Measurements from ENCODE around the gene MRPL23.

DNA sequence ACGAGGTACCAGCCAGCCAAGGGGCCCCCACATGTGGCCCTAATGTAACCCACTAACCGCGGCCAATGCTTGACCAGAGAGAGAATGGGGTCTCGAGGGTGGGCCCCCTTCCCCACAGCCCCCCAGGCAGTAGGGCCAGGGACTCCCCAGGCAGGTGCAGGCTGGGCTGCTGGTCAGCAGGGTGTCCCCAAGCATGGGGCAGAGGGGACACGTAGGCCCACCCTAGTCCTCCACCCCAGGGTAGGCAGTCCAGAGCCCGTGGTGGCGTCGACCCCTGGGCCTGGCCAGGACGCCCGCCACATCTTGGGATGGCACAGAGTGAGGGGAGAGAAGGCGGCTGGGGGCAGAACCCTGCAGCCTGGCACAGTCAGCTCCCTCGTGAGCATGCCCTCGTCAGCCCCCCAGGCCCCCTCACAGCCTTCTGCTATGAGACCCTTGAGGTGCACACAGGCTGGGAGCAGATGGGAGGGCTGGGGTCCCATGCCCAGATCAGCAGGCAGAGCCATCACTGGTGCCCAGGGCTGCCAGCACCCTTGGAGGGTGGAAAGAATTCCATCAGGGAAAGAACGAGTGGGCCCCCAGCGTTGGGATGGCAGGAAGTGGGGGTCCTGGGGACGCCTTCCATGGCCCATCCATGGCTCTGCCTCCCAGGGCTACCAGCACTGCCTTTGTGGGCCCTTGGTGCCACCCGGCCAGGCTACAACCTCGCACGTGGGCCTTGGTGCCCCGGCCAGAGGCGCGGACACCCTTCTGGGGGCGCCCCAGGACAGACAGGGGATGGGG lies 21.6 kb upstream of the MRPL23 start:
- TF ChIP-seq, protein P1, sequence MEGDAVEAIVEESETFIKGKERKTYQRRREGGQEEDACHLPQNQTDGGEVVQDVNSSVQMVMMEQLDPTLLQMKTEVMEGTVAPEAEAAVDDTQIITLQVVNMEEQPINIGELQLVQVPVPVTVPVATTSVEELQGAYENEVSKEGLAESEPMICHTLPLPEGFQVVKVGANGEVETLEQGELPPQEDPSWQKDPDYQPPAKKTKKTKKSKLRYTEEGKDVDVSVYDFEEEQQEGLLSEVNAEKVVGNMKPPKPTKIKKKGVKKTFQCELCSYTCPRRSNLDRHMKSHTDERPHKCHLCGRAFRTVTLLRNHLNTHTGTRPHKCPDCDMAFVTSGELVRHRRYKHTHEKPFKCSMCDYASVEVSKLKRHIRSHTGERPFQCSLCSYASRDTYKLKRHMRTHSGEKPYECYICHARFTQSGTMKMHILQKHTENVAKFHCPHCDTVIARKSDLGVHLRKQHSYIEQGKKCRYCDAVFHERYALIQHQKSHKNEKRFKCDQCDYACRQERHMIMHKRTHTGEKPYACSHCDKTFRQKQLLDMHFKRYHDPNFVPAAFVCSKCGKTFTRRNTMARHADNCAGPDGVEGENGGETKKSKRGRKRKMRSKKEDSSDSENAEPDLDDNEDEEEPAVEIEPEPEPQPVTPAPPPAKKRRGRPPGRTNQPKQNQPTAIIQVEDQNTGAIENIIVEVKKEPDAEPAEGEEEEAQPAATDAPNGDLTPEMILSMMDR (optimal IDR thresholded peaks at IDR 0.05 in 1 of 3, IDR thresholded peaks at IDR 0.05 in 1 of 3, conservative IDR thresholded peaks at IDR 0.05 in 1 of 3; ENCODE audit: extremely low read depth in 1 of 3, insufficient read depth in 2 of 3, low read length in 3 of 3) = no peak
- TF ChIP-seq EZH2 (IDR thresholded peaks at IDR 0.05; ENCODE audit: low read length) = no peak

Data from keratinocyte (primary cell).